Stomach smooth muscle (tissue), 2 donors: Measurements from ENCODE around the gene AGO3.
"Not testable (repeated sequence)": the region's sequence is repeated elsewhere in the genome, so short reads cannot be mapped to it uniquely, and the experiment has no call there.

ENCODE experiments used
- H3K27ac ChIP-seq: one replicate; pipeline ENCODE4 v1.7.0; 2013; ENCODE audit warnings: mild to moderate bottlenecking, low read length, inconsistent platforms
- H3K27me3 ChIP-seq, 2 donors: one replicate each; pipeline ENCODE4 v1.7.0; 2013; ENCODE audit warnings: low read length in 2 of 2; ENCODE audit not compliant: insufficient read depth in 2 of 2, control insufficient read depth in 1 of 2
- H3K36me3 ChIP-seq, 2 donors: one replicate each; pipeline ENCODE4 v1.7.0; 2013; ENCODE audit warnings: low read length in 2 of 2; ENCODE audit not compliant: control insufficient read depth in 2 of 2, insufficient read depth in 2 of 2
- H3K4me1 ChIP-seq: one replicate; pipeline ENCODE4 v1.7.0; 2013; ENCODE audit warnings: low read length; ENCODE audit not compliant: control insufficient read depth, insufficient read depth
- H3K4me3 ChIP-seq, 2 donors: one replicate each; pipeline ENCODE4 v1.7.0; 2013; ENCODE audit warnings: low read length in 2 of 2
- H3K9ac ChIP-seq, 2 donors: one replicate each; pipeline ENCODE4 v1.7.0; 2013; ENCODE audit warnings: low read length in 2 of 2, mild to moderate bottlenecking in 1 of 2
- H3K9me3 ChIP-seq, 2 donors: one replicate each; pipeline ENCODE4 v1.7.0; 2013; ENCODE audit warnings: low read length in 2 of 2; ENCODE audit not compliant: control insufficient read depth in 2 of 2
- donor health status: healthy.
- donor health status: Pancreatic carcinoma.

AGO3 gene

DNA sequence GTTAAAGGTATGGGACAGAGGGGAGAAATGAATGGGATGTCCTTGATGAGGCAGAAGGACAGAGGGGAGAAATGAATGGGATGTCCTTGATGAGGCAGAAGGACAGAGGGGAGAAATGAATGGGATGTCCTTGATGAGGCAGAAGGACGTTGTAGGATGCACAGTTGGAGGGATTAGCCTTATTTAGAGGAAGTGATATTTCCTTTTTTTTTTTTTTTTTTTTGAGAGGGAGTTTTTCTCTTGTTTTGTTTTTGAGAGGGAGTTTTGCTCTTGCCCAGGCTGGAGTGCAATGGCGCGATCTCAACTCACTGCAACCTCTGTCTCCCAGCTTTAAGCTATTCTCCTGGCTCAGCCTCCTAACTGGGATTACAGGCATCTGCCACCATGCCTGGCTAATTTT is 41.9 kb upstream of the AGO3 start:
- peaks cover 14 to 21% of the 10 kb centered on the region in 2 donors for H3K36me3 ChIP-seq
- not testable (repeated sequence) for H3K9me3 ChIP-seq, H3K4me1 ChIP-seq, H3K27me3 ChIP-seq, H3K9ac ChIP-seq, H3K27ac ChIP-seq, H3K4me3 ChIP-seq

DNA sequence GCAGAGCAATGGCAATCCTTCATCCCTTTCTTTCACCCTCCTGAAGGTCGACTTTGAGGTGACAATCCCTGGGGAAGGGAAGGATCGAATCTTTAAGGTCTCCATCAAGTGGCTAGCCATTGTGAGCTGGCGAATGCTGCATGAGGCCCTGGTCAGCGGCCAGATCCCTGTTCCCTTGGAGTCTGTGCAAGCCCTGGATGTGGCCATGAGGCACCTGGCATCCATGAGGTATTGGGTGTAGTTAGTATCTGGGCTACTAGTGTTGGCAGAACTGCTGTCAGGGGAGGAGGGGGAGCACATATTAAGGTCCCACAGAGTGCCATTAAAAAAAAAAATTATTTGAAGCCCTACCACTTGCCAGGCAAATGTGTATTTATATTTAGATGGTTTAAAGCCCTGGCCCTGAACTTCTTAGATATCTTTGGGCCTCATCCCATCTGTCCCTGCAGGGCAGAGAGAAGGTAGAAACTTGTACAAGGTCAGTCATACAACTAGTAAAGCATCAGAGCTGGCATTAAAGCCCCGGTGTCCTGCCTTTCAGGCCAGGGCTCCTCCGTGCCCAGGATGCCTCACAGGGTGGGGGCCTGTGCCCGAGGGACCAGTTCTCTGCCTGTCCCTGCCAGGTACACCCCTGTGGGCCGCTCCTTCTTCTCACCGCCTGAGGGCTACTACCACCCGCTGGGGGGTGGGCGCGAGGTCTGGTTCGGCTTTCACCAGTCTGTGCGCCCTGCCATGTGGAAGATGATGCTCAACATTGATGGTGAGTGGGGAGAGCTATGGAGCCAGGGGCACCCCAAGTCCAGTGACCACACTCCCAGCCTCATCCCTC is 37.6 kb upstream of the AGO3 start:
- no peak overlapping the region for H3K9ac ChIP-seq
- H3K27ac ChIP-seq: no peak overlapping the region
- no peak overlapping the region for H3K4me3 ChIP-seq
- no peaks in the 10 kb centered on the region for H3K9me3 ChIP-seq
- H3K4me1 ChIP-seq: no peaks in the 10 kb centered on the region
- H3K36me3 ChIP-seq: peaks cover 32 to 39% of the 10 kb centered on the region in 2 donors
- H3K27me3 ChIP-seq: no peaks in the 10 kb centered on the region

DNA sequence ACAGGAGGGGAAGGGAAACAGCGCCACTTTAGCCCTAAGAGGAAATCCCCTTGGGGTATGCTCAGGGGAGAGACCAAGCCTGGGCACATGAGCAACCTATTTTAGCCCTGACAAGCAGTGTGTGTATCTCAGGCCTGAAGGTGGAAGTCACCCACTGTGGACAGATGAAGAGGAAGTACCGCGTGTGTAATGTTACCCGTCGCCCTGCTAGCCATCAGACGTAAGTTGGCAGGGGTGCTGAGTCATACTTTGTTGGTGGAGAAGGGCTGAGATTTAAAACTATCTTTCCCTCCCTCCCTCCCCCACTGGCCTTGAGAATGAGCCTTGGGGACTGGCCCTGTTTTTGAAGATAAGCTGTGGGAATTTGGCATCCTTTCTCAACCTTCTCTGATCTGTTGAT is 36.7 kb upstream of the AGO3 start:
- Histone ChIP-seq H3K4me3 (no peak overlapping the region), H3K27me3 (no peaks in the 10 kb centered on the region), H3K9me3 (no peaks in the 10 kb centered on the region), H3K36me3 (peaks cover 32 to 39% of the 10 kb centered on the region in 2 donors), H3K4me1 (no peaks in the 10 kb centered on the region), H3K27ac (no peak overlapping the region), H3K9ac (no peak overlapping the region)

DNA sequence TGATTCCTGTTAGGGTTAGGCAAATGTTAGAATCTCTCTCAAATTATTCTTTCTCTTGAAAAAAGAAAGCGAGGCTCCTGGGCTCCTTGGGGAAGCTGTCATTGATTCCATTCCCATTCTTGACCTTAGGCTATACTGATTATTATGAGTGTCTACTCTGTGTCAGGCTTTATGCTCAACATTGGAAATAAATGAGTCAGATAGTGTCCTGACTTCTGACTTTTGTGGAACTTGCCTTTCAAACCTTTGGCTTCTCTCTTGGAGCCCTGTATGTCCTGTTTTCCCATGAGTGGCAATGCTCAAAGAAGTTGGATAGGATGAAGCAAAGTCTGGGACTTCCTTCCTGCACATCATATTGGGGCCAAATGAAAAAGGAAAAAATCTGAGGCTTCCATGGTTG is 36.2 kb upstream of the AGO3 start:
- no peaks in the 10 kb centered on the region for H3K9me3 ChIP-seq
- H3K36me3 ChIP-seq: peaks cover 32 to 39% of the 10 kb centered on the region in 2 donors
- no peaks in the 10 kb centered on the region for H3K4me1 ChIP-seq
- H3K9ac ChIP-seq: no peak overlapping the region
- H3K4me3 ChIP-seq: no peak overlapping the region
- H3K27me3 ChIP-seq: no peaks in the 10 kb centered on the region
- no peak overlapping the region for H3K27ac ChIP-seq

DNA sequence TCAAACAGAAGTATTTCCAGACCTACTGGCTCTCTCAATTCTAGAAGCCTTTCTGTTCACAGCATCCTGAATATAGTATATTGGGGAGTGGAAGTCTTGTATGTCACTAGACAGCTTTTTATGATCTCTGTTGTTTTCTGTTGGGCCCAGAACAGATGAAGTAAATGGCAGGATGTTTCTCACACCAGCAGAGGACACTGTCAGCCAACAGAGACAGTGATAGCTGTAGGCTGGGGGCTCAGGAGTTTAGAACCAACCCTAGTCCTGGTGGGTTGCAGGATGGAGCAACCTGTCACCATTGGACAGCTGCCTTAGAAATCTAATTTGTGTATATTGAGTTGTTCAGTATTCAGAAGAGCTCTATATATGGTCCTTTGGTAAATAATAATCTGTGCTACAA is 31.0 kb upstream of the AGO3 start:
- peaks cover 25 to 26% of the 10 kb centered on the region in 2 donors for H3K36me3 ChIP-seq

DNA sequence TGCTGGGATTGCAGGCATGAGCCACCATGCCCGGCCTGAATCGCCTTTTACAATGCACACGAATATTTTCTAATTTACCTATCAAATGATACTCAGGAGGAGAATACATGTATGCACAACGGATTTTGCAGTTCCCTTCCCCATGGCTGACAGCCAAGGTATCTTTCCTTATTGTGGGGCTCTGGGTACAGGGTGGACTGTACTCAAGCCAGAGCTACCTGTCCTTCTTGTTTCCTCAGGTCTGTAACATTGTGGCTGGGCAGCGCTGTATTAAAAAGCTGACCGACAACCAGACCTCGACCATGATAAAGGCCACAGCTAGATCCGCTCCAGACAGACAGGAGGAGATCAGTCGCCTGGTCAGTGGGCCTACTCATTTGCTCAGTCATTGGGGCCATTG is 29.7 kb upstream of the AGO3 start:
- Histone ChIP-seq H3K27ac (no peak overlapping the region), H3K9me3 (no peaks in the 10 kb centered on the region), H3K27me3 (no peaks in the 10 kb centered on the region), H3K9ac (no peak overlapping the region), H3K36me3 (peaks cover 23 to 27% of the 10 kb centered on the region in 2 donors), H3K4me3 (no peak overlapping the region), H3K4me1 (no peaks in the 10 kb centered on the region)

More for the DNA sequence above, 31.0 kb upstream of the AGO3 start:
- Histone ChIP-seq H3K9me3 (no peaks in the 10 kb centered on the region), H3K4me3 (no peak overlapping the region), H3K27me3 (no peaks in the 10 kb centered on the region), H3K4me1 (no peaks in the 10 kb centered on the region), H3K27ac (no peak overlapping the region), H3K9ac (no peak overlapping the region)

DNA sequence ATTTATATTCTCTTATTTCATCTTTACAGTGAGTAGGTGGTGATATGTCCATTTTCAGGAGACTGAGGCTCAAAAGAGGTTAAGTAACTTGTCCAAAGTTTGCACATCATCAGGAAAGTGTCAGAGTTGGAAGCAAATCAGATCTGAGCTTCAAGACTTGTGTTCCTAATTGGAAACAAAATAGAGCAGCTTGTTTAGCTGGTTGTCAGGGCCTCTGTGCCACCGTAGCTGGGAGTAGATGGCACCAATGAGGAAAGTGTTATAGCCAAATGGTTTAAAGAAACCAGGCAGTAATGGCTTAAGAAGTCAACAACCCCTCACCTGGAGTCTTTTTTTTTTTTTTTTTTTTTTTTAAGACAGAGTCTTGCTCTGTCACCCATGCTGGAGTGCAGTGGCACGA is 28.2 kb upstream of the AGO3 start:
- Histone ChIP-seq H3K36me3 (peaks cover 24 to 36% of the 10 kb centered on the region in 2 donors), H3K4me3 (no peak overlapping the region), H3K9ac (no peak overlapping the region), H3K9me3 (no peaks in the 10 kb centered on the region), H3K27me3 (no peaks in the 10 kb centered on the region), H3K27ac (no peak overlapping the region), H3K4me1 (no peaks in the 10 kb centered on the region)

DNA sequence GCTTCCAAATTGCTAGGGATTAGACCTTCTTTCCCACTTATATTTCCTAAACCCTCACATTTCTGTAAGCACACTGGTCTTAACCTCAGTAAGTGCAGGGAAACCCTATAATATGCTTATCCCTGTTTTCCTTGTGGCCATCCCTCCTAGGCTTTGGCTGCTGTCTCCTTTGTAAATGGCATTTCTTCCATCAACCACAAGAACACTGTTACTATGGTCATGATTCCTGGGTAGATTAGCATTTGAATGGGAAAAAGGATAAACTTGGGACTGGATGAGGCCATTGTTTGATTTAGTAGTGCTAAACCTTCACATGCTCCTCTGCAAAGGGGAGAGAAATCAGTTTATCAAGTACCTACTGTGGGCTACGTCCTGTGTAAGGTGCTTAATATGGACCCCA is 16.2 kb upstream of the AGO3 start:
- no peaks in the 10 kb centered on the region for H3K9me3 ChIP-seq
- H3K36me3 ChIP-seq: peaks cover 53 to 63% of the 10 kb centered on the region in 2 donors
- no peak overlapping the region for H3K4me3 ChIP-seq
- no peak overlapping the region for H3K9ac ChIP-seq
- H3K4me1 ChIP-seq: no peaks in the 10 kb centered on the region
- no peak overlapping the region for H3K27ac ChIP-seq
- no peaks in the 10 kb centered on the region for H3K27me3 ChIP-seq

DNA sequence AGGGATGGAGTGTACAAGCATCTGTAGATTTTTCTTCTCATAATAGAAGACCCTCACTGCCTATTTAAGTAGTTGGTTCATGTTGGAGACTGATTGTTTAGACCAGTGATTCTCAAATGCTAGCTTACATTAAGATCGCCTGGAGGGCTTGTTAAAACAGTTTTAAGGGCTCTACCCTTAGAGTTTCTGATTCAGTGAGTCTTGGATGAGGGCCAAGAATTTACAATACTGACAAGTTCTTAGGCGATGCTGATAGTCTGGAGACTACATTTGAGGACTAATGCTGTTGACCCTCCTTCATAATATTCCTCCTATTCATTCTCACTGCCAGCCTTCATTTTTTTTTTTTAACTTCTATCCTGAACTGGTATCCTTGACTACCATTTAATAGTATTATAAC is 15.2 kb upstream of the AGO3 start:
- Histone ChIP-seq H3K9me3 (no peaks in the 10 kb centered on the region), H3K4me1 (no peaks in the 10 kb centered on the region), H3K27me3 (no peaks in the 10 kb centered on the region), H3K27ac (no peak overlapping the region), H3K9ac (no peak overlapping the region), H3K4me3 (no peak overlapping the region), H3K36me3 (peaks cover 59 to 69% of the 10 kb centered on the region in 2 donors)

DNA sequence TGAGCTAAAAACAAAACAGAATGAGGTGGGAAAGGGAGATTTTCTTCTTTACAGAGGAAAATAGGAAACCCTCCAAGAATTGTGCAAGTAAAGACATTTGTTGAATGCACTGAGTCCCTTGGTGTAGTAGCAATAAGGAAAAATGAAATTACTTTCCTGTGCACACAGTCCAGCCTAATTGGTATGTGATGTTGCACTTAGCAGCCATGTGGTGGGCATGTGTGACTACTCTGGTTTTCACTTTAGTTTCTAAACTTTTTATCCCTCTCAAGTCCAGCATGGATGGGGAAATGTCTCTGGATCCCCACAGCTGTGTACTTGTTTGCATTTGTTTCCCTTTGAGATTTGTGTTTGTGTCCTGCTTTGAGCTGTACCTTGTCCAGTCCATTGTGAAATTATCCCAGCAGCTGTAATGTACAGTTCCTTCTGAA is 7.1 kb upstream of the AGO3 start:
- Histone ChIP-seq H3K4me3 (no peak overlapping the region), H3K9me3 (no peaks in the 10 kb centered on the region), H3K27ac (no peak overlapping the region), H3K4me1 (no peaks in the 10 kb centered on the region), H3K27me3 (no peaks in the 10 kb centered on the region), H3K36me3 (peaks cover 17 to 24% of the 10 kb centered on the region in 2 donors), H3K9ac (no peak overlapping the region)

DNA sequence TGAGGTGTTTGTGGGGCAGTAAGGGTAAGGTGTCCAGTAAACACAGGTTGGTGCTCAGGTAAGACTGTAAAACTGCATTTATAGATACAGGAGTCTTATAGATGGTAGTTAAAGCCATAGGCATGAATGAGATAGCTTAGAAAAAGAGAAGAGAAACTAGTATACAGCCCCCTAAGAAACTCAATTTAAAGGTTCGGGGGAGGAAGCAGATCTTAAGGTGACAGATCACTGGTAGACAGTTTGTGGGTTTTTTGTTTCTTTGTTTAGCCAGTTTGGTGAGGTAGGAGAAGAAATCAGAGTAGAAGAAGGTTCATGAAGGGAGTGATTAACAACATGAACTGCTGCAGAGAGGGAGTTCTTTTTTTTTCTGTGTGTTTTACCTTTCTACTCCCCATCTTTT is 6.1 kb upstream of the AGO3 start:
- Histone ChIP-seq H3K4me1 (peaks cover 2% of the 10 kb centered on the region), H3K36me3 (peaks cover 6 to 14% of the 10 kb centered on the region in 2 donors), H3K9me3 (no peaks in the 10 kb centered on the region), H3K4me3 (no peak overlapping the region), H3K27me3 (no peaks in the 10 kb centered on the region), H3K9ac (no peak overlapping the region), H3K27ac (no peak overlapping the region)
